HEK293 (cell line): ENCODE results near the gene TFEC.

Experiments
- CTCF ChIA-PET: fragments of 350-600 bp; formaldehyde crosslinking; extraction: SDS; loops from one replicate; lab custom pipeline; 2021; ENCODE audit warnings: antibody characterized with exemption; lab: Yijun Ruan, JAX
- POLR2A ChIA-PET: fragments of 300-600 bp; formaldehyde crosslinking; extraction: SDS; loops from one replicate; lab custom pipeline; 2020; ENCODE audit warnings: antibody characterized with exemption, inconsistent platforms; lab: Yijun Ruan, JAX
- H3K27ac ChIP-seq: fragments of 200-500 bp; sonication (Bioruptor generic); 2 replicates; pipeline ENCODE4 v1.5.1; 2014; ENCODE audit warnings: low read depth, low read length, control low read depth, inconsistent platforms; ENCODE audit errors: extremely low read depth
- H3K36me3 ChIP-seq, 2 experiments: fragments of 200-500 bp in 1 of 2; sonication (Bioruptor generic) in 1 of 2; 1 replicate in 1 of 2; 2 replicates in 1 of 2; pipeline ENCODE4 v1.5.1; 2014 to 2017; ENCODE audit warnings: inconsistent platforms in 2 of 2, low read length in 2 of 2; ENCODE audit not compliant: control insufficient read depth in 2 of 2, insufficient read depth in 1 of 2
- H3K4me1 ChIP-seq: fragments of 200-500 bp; sonication (Bioruptor generic); 2 replicates; pipeline ENCODE4 v1.5.1; 2014; ENCODE audit warnings: mild to moderate bottlenecking, low read length, inconsistent platforms; ENCODE audit not compliant: control insufficient read depth, insufficient read depth
- H3K4me3 ChIP-seq: 2 replicates; pipeline ENCODE4 v1.5.1; 2011; ENCODE audit warnings: low read depth, mild to moderate bottlenecking, control low read depth, low read length, moderate library complexity
- H3K9me3 ChIP-seq: fragments of 200-500 bp; sonication (Bioruptor generic); 2 replicates; pipeline ENCODE4 v1.5.1; 2014; ENCODE audit warnings: low read depth, low read length, inconsistent platforms; ENCODE audit not compliant: control insufficient read depth, insufficient read depth
- GLIS2 ChIP-seq: fragments of 450-650 bp; formaldehyde crosslinking; IDR thresholded peaks from 2 replicates; pipeline ENCODE4 v1.5.1; 2016; ENCODE audit warnings: missing biosample characterization, missing genetic modification characterization
- HOXD13 ChIP-seq: sonication (generic); formaldehyde crosslinking; IDR thresholded peaks from 2 replicates; pipeline ENCODE4 v1.8.0; 2022; ENCODE audit warnings: missing genetic modification reagents, borderline replicate concordance
- KLF8 ChIP-seq: fragments of 450-650 bp; formaldehyde crosslinking; IDR thresholded peaks from 2 replicates; pipeline ENCODE4 v1.5.1; 2016; ENCODE audit warnings: missing biosample characterization, missing genetic modification characterization
- MZF1 ChIP-seq: fragments of 450-650 bp; formaldehyde crosslinking; IDR thresholded peaks from 2 replicates; pipeline ENCODE4 v1.5.1; 2017; ENCODE audit warnings: missing biosample characterization, missing genetic modification characterization, borderline replicate concordance
- OSR2 ChIP-seq: fragments of 450-650 bp; formaldehyde crosslinking; IDR thresholded peaks from 2 replicates; pipeline ENCODE4 v1.5.1; 2016; ENCODE audit warnings: missing biosample characterization, missing genetic modification characterization
- OVOL3 ChIP-seq: fragments of 450-650 bp; formaldehyde crosslinking; IDR thresholded peaks from 2 replicates; pipeline ENCODE4 v1.5.1; 2016; ENCODE audit warnings: missing biosample characterization, missing genetic modification characterization
- TCF7L2 ChIP-seq: IDR thresholded peaks from 2 replicates; pipeline ENCODE4 v1.6.1; 2011; ENCODE audit warnings: low read depth, mild to moderate bottlenecking, inconsistent platforms, low read length, moderate library complexity, borderline replicate concordance
- YY1 ChIP-seq: fragments of 450-650 bp; formaldehyde crosslinking; IDR thresholded peaks from 2 replicates; pipeline ENCODE4 v1.5.1; 2018; ENCODE audit warnings: missing biosample characterization, missing genetic modification characterization
- ZBTB48 ChIP-seq: fragments of 450-650 bp; formaldehyde crosslinking; IDR thresholded peaks from 2 replicates; pipeline ENCODE4 v1.5.1; 2016; ENCODE audit warnings: missing biosample characterization, missing genetic modification characterization
- ZEB2 ChIP-seq: fragments of 450-650 bp; formaldehyde crosslinking; IDR thresholded peaks from 2 replicates; pipeline ENCODE4 v1.5.1; 2016; ENCODE audit warnings: missing biosample characterization, missing genetic modification characterization
- ZNF112 ChIP-seq: fragments of 450-650 bp; formaldehyde crosslinking; IDR thresholded peaks from 2 replicates; pipeline ENCODE4 v1.5.0; 2017; ENCODE audit warnings: missing biosample characterization, missing genetic modification characterization
- ZNF155 ChIP-seq: fragments of 450-650 bp; formaldehyde crosslinking; IDR thresholded peaks from 2 replicates; pipeline ENCODE4 v1.5.1; 2016; ENCODE audit warnings: missing biosample characterization, missing genetic modification characterization
- ZNF202 ChIP-seq: fragments of 450-650 bp; formaldehyde crosslinking; IDR thresholded peaks from 2 replicates; pipeline ENCODE4 v1.5.1; 2016; ENCODE audit warnings: missing biosample characterization, missing genetic modification characterization, borderline replicate concordance
- ZNF37A ChIP-seq: fragments of 450-650 bp; IDR thresholded peaks from 2 replicates; pipeline ENCODE4 v1.5.1; 2018; ENCODE audit warnings: missing biosample characterization, missing genetic modification characterization
- ZNF391 ChIP-seq: fragments of 450-650 bp; formaldehyde crosslinking; IDR thresholded peaks from 2 replicates; pipeline ENCODE4 v1.5.1; 2016; ENCODE audit warnings: low read depth, missing biosample characterization, missing genetic modification characterization, borderline replicate concordance
- ZNF530 ChIP-seq: fragments of 450-650 bp; formaldehyde crosslinking; IDR thresholded peaks from 2 replicates; pipeline ENCODE4 v1.5.1; 2016; ENCODE audit warnings: low read depth, missing biosample characterization, missing genetic modification characterization
- ZNF544 ChIP-seq: fragments of 450-650 bp; formaldehyde crosslinking; IDR thresholded peaks from 2 replicates; pipeline ENCODE4 v1.5.0; 2017; ENCODE audit warnings: missing biosample characterization, missing genetic modification characterization
- ZNF76 ChIP-seq: fragments of 450-650 bp; formaldehyde crosslinking; IDR thresholded peaks from 2 replicates; pipeline ENCODE4; 2016; ENCODE audit warnings: low read depth, missing biosample characterization, missing genetic modification characterization, borderline replicate concordance
- ZSCAN23 ChIP-seq: fragments of 450-650 bp; formaldehyde crosslinking; IDR thresholded peaks from 2 replicates; pipeline ENCODE4 v1.5.1; 2016; ENCODE audit warnings: missing biosample characterization, missing genetic modification characterization
- TF ChIP-seq, protein P1 (sequence below): fragments of 450-650 bp; formaldehyde crosslinking; conservative IDR thresholded peaks from 2 replicates; pipeline ENCODE4 v1.5.1; 2016; ENCODE audit warnings: low read depth, missing biosample characterization, missing genetic modification characterization
- TF ChIP-seq, protein P2 (sequence below): fragments of 450-650 bp; formaldehyde crosslinking; IDR thresholded peaks from 2 replicates; pipeline ENCODE4 v1.5.1; 2016; ENCODE audit warnings: missing biosample characterization, missing genetic modification characterization, borderline replicate concordance
- TF ChIP-seq, protein P3 (sequence below): fragments of 450-650 bp; IDR thresholded peaks from 2 replicates; pipeline ENCODE4 v1.5.1; 2018; ENCODE audit warnings: missing biosample characterization, missing genetic modification characterization

Gene TFEC

DNA sequence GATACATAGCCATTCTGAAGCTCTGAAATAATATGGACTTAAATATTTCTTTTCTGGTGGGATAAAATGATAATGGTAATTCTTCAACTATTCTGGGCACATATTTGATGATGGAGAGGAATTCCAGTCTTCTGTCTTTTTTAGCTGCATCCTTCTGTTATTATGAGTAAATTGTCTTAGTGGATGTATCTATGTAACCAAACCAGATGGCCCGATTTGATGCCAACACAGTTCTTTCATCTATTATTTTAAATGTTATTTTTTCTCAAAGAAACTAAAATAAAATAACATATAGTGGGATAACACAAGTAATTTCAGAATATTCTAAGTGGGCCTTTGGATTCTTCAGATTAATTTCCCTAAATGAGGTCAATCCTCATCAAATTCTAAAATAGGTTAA lies 110.2 kb downstream of the TFEC start (continued):
- TF ChIP-seq, protein P1, sequence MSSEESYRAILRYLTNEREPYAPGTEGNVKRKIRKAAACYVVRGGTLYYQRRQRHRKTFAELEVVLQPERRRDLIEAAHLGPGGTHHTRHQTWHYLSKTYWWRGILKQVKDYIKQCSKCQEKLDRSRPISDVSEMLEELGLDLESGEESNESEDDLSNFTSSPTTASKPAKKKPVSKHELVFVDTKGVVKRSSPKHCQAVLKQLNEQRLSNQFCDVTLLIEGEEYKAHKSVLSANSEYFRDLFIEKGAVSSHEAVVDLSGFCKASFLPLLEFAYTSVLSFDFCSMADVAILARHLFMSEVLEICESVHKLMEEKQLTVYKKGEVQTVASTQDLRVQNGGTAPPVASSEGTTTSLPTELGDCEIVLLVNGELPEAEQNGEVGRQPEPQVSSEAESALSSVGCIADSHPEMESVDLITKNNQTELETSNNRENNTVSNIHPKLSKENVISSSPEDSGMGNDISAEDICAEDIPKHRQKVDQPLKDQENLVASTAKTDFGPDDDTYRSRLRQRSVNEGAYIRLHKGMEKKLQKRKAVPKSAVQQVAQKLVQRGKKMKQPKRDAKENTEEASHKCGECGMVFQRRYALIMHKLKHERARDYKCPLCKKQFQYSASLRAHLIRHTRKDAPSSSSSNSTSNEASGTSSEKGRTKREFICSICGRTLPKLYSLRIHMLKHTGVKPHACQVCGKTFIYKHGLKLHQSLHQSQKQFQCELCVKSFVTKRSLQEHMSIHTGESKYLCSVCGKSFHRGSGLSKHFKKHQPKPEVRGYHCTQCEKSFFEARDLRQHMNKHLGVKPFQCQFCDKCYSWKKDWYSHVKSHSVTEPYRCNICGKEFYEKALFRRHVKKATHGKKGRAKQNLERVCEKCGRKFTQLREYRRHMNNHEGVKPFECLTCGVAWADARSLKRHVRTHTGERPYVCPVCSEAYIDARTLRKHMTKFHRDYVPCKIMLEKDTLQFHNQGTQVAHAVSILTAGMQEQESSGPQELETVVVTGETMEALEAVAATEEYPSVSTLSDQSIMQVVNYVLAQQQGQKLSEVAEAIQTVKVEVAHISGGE: no peak
- TF ChIP-seq KLF8 (no peak), YY1 (tag by site-specific recombination) (no peak), ZEB2 (tag by site-specific recombination) (no peak), ZNF202 (tag by site-specific recombination) (no peak), ZNF391 (tag by site-specific recombination) (no peak), ZSCAN23 (tag by site-specific recombination) (no peak), ZBTB48 (tag by site-specific recombination) (no peak), ZNF155 (tag by site-specific recombination) (no peak), MZF1 (tag by site-specific recombination) (no peak), OSR2 (tag by site-specific recombination) (no peak), OVOL3 (no peak)
- TF ChIP-seq, protein P2, sequence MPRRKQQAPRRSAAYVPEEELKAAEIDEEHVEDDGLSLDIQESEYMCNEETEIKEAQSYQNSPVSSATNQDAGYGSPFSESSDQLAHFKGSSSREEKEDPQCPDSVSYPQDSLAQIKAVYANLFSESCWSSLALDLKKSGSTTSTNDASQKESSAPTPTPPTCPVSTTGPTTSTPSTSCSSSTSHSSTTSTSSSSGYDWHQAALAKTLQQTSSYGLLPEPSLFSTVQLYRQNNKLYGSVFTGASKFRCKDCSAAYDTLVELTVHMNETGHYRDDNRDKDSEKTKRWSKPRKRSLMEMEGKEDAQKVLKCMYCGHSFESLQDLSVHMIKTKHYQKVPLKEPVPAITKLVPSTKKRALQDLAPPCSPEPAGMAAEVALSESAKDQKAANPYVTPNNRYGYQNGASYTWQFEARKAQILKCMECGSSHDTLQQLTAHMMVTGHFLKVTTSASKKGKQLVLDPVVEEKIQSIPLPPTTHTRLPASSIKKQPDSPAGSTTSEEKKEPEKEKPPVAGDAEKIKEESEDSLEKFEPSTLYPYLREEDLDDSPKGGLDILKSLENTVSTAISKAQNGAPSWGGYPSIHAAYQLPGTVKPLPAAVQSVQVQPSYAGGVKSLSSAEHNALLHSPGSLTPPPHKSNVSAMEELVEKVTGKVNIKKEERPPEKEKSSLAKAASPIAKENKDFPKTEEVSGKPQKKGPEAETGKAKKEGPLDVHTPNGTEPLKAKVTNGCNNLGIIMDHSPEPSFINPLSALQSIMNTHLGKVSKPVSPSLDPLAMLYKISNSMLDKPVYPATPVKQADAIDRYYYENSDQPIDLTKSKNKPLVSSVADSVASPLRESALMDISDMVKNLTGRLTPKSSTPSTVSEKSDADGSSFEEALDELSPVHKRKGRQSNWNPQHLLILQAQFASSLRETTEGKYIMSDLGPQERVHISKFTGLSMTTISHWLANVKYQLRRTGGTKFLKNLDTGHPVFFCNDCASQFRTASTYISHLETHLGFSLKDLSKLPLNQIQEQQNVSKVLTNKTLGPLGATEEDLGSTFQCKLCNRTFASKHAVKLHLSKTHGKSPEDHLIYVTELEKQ: no peak
- TF ChIP-seq, protein P3, sequence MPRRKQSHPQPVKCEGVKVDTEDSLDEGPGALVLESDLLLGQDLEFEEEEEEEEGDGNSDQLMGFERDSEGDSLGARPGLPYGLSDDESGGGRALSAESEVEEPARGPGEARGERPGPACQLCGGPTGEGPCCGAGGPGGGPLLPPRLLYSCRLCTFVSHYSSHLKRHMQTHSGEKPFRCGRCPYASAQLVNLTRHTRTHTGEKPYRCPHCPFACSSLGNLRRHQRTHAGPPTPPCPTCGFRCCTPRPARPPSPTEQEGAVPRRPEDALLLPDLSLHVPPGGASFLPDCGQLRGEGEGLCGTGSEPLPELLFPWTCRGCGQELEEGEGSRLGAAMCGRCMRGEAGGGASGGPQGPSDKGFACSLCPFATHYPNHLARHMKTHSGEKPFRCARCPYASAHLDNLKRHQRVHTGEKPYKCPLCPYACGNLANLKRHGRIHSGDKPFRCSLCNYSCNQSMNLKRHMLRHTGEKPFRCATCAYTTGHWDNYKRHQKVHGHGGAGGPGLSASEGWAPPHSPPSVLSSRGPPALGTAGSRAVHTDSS (tag by site-specific recombination): no peak

DNA sequence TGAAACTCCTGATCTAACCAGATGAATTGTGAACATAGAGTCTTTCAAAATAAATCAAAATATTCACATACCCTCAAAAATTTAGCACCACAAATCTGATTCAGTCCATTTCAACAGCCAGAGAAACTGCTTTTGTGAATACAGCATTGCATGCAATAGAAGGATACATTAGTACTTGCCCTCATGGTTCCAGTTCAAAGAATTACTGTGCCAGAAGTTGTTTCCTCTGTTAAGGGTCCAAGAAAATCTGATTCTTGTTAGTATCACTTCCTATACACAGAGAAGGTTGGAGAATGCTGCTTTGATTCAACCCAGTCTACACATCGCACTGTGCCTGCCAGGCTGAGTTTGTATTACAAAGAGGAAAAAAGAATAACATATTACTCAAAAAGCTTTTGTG lies 115.6 kb downstream of the TFEC start:
- no peaks in the 10 kb centered on the region for H3K9me3 ChIP-seq
- TF ChIP-seq ZNF530 (tag by site-specific recombination) (no peak), ZNF76 (no peak), ZNF112 (no peak), KLF8 (no peak), HOXD13 (CRISPR knock-in tag) (no peak), ZNF544 (tag by site-specific recombination) (no peak), ZNF37A (tag by site-specific recombination) (no peak), TCF7L2 (no peak), GLIS2 (tag by site-specific recombination) (no peak)
- H3K27ac ChIP-seq: no peak overlapping the region
- POLR2A ChIA-PET: no interaction called here
- CTCF ChIA-PET: interaction anchor here (1.0 kb wide), 1 partner anchor 21 kb away, joined by 4 read pairs; no protein-coding TSS in a partner anchor
- H3K4me3 ChIP-seq: no peak overlapping the region
- no peaks in the 10 kb centered on the region for H3K4me1 ChIP-seq
- H3K36me3 ChIP-seq: no peaks in the 10 kb centered on the region
